Measurements from ENCODE around the gene DSCAML1.

- no peak for TF ChIP-seq POLR2A (IDR thresholded peaks at IDR 0.05)
- TF ChIP-seq CTCF (IDR thresholded peaks at IDR 0.05), result no peak
Measured at GRCh38 chr11:117796456-117796871, 552 bp downstream of the DSCAML1 start.
